DMS53 treated with DMSO at 0.1 percent for 48 hours (cell line): Measurements from ENCODE around the gene BRD3.

Source experiments
- DNase-seq: peaks from one replicate; lab custom pipeline; 2025; ENCODE audit not compliant: unreplicated experiment; lab: John Stamatoyannopoulos, UW

BRD3 gene

GRCh38 chr9:134024828-134025605, 42.8 kb downstream of the BRD3 start, which contains the start of gene BRD3OS:
TSS of gene BRD3OS (plus strand) at chr9:134025481. CDS start at chr9:134026748, 1,267 bp downstream.
- peak; percentile 90 for DNase-seq

GRCh38 chr9:134024214-134024792, 43.5 kb downstream of the BRD3 start:
- no peak for DNase-seq

- no peak for DNase-seq
Observed at GRCh38 chr9:134014946-134015345, 52.9 kb downstream of the BRD3 start.

- no peak for DNase-seq
Observed at GRCh38 chr9:134011401-134011800, 56.4 kb downstream of the BRD3 start.

- peak; percentile 49 for DNase-seq
Observed at GRCh38 chr9:134010310-134011173, 57.3 kb downstream of the BRD3 start.

- DNase-seq: no peak
Observed at GRCh38 chr9:134007571-134007970, 60.3 kb downstream of the BRD3 start.

- DNase-seq: no peak
Observed at GRCh38 chr9:134007150-134007549, 60.7 kb downstream of the BRD3 start.

- no peak for DNase-seq
Observed at GRCh38 chr9:134005381-134005780, 62.4 kb downstream of the BRD3 start.

GRCh38 chr9:134004881-134005280, 62.9 kb downstream of the BRD3 start:
- no peak for DNase-seq

- DNase-seq: no peak
Observed at GRCh38 chr9:134004131-134004873, 63.5 kb downstream of the BRD3 start.

- no peak for DNase-seq
Observed at GRCh38 chr9:134003237-134003636, 64.6 kb downstream of the BRD3 start.

- DNase-seq: no peak
Observed at GRCh38 chr9:134002796-134003195, 65.0 kb downstream of the BRD3 start.

GRCh38 chr9:133999851-134000265, 68.0 kb downstream of the BRD3 start:
- no peak for DNase-seq

- no peak for DNase-seq
Observed at GRCh38 chr9:133998915-133999595, 68.8 kb downstream of the BRD3 start.

GRCh38 chr9:133997584-133997983, 70.2 kb downstream of the BRD3 start:
- no peak for DNase-seq

- DNase-seq: no peak
Observed at GRCh38 chr9:133996531-133997520, 71.0 kb downstream of the BRD3 start.

- DNase-seq: no peak
Observed at GRCh38 chr9:133995012-133995896, 72.6 kb downstream of the BRD3 start.

GRCh38 chr9:133994353-133995011, 73.3 kb downstream of the BRD3 start:
- peak; percentile 72 for DNase-seq
